Stimulated activated CD4-positive, alpha-beta T cell treated with anti-CD3 and anti-CD28 coated beads, TNF-alpha, amount 100 ng/mL, for 4 hours (primary cell): ENCODE results near the gene CEP135.
"Not testable (repeated sequence)": the region's sequence is repeated elsewhere in the genome, so short reads cannot be mapped to it uniquely, and the experiment has no call there.

ENCODE experiments used
- DNase-seq, 3 experiments: peaks; one replicate each; pipeline ENCODE4 v3.0.0-alpha.2; 2020; ENCODE audit warnings: low read depth in 3 of 3

The CEP135 gene

DNA sequence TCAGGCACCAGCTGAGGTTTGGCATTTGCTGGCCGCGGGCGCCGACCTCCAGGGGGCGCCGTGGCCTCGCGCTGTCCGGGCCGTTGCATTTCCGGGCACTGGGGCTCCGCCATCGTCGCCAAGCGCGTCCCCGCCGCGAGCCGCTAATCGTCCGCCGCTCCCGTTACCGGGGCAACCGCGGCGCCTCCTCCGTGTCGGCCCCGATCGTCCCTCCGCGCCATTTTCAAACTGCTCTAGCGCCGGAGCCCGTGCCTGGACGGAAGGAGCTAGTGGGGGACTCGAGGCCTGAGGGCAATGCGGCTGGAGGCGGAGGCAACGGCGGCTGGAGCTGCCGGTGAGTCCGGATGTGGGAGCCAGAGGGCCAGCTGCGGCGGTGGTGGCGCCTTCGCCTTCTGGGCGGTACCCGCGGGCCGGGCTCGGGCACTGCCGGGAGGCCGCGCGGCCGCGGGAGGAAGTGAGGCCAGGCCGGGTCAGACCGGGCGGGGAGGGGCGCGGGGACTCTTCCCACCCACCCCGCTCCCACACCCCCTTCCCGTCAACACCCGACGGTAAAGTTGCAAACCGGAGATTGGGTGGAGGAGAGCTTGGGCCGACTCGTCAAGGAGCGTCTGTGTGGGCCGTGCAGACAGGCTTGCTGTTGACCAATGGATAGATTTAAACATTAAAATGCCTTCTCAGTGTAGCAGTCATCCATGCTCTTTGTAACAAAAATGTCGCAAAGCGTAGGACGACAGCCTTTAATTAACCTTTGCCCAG lies at the start of gene CEP135:
TSS of gene CEP135 (plus strand) at position 220 of the 756 bp plus-strand sequence. CDS start 3,186 bp downstream, outside the sequence.
- peak; percentile 78 to 85 (median 81) for DNase-seq

DNA sequence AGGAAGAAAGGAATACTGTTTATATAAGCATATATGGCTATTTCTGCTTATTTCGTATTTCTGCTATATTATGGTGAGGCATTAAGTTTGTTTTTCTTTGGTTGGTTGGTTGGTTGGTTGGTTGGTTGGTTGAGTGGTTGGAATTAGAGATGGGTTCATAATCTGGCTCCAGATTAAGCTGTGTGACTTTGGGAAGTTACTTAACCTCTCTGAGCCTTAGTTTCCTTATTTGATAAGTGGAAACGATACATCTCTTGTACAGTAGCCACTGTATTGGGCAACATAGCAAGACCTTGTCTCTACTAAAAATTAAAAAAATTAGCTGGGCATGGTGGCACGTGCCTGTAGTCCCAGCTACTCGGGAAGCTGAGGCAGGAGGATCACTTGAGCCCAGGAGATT lies 46.1 kb upstream of the CEP135 start:
- no peak for DNase-seq

- DNase-seq = no peak
Measured at GRCh38 chr4:55903577-55903976, 45.2 kb upstream of the CEP135 start.

- no peak for DNase-seq
Measured at GRCh38 chr4:55904576-55904975, 44.2 kb upstream of the CEP135 start.

- no peak for DNase-seq
Measured at GRCh38 chr4:55906323-55906722, 42.4 kb upstream of the CEP135 start.

GRCh38 chr4:55906989-55907388 lies 41.8 kb upstream of the CEP135 start:
- DNase-seq = no peak

GRCh38 chr4:55907469-55907868 lies 41.3 kb upstream of the CEP135 start:
- no peak for DNase-seq

DNA sequence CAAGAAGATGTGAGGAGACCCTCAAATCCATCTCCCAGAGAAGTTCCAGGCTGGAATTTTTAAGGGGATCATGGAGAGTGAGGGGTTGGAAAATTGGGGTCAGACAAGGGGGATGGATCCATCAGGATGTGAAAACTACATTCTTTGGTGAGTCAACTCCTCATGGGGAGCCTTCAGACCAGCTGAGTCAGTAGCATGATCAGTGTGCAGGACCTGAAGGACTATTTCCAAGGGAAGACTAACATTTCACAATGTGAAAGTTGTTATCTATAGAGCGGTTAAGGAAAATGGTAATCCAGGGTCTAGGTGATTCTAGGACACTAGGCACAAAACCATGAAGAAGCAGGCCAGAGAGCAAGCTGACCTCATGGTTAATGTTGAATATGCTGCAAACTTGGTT lies 38.6 kb upstream of the CEP135 start:
- DNase-seq = no peak

DNA sequence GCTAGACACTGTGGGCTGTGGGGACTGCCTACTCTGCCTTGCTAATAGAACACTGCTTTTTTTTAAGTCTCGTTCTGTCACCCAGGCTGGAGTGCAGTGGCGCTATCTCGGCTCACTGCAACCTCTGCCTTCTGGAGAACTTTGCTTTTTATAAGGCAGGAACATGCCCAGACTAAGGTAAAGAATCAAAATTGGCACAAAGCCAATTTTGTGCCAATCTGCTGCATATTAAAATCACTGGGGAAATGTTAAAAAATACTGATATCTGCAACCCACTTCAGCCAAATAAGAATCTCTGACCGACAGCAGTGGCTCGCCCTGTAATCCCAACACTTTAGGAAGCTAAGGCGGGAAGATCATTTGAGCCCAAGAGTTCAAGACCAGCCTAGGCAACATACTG lies 36.5 kb upstream of the CEP135 start:
- no peak for DNase-seq

DNA sequence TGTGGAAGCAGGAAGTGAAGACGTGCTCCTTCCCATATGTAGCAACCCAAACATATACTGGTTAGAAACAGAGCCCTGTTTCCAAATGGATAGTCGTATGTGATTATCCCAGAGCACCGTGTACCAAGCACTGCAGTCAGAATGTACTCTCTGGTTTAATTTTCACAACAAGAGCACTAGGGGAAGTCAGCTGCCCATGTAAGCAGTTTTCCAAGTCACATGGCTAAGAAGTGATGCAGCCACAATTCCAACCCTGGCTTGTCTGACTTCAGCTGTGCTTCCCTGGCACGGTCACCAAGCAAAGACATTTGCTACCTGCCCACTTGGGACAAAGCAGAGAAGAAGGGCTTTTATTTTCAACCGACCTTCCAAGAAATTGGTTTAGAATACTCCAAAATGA lies 28.2 kb upstream of the CEP135 start:
- DNase-seq = no peak

- DNase-seq = no peak
Measured at GRCh38 chr4:55921093-55921492, 27.7 kb upstream of the CEP135 start.

GRCh38 chr4:55925241-55925640 lies 23.5 kb upstream of the CEP135 start:
- DNase-seq = no peak

DNA sequence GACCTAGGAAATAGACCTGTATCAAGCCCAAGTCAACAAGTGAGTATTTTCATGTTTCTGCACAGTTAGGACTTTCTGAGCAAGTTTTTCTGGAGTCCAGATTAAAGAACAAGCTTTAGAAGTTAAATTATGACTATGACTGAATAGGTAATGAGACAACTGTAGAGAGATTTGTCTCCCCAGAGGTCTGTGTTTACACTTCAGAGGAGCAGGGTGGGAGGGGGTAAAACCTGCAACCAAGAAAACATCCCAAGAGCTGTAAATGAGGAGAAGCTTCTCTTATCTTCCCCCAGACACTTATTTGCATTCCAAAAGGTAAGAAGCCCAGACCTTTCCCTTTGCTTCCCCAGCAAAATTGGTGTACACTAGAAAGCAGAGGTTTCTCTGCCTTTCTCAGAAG lies 22.1 kb upstream of the CEP135 start:
- no peak for DNase-seq

- no peak for DNase-seq
Measured at GRCh38 chr4:55927803-55928437, 20.8 kb upstream of the CEP135 start.

DNA sequence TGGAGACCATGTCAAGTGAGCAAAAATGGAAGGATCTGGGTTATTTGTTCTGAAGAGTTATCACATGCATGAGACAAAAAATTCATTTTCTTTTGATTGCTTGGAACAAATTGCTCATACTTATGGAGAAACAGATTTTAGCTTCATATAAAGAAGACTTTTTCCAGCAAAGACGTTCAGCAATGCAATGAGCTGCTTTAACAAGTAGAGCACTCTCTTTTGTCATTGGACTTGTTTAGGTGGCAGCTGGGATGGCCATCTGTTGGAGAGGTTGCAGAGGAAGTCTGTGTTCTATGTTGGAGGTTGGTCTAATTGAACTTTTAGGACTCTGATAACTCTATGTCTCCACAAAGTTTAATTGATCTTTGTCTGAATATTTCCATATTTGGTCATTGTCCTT lies 19.9 kb upstream of the CEP135 start:
- DNase-seq = no peak

- DNase-seq = no peak
Measured at GRCh38 chr4:55931043-55931442, 17.7 kb upstream of the CEP135 start.

- no peak for DNase-seq
Measured at GRCh38 chr4:55931833-55932232, 16.9 kb upstream of the CEP135 start.

DNA sequence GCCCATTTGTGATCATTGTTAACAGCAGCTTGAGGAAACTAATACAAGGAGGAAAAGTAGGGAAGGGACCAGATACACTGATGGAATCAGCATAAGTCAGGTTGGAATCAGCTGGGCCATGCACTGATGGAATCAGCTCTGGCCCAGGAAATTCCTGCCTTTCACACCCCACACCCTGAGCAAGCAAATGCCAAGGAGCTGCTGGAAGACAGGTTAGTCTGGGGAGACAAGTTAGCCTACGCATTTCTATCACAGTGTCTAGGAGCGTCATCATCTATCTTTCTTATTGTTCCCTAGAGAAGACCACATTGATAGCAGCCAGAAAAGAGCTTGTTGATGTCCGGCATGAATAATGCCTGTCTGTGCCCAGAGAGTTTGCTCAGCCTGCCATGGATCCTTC lies 16.2 kb upstream of the CEP135 start:
- DNase-seq = no peak

DNA sequence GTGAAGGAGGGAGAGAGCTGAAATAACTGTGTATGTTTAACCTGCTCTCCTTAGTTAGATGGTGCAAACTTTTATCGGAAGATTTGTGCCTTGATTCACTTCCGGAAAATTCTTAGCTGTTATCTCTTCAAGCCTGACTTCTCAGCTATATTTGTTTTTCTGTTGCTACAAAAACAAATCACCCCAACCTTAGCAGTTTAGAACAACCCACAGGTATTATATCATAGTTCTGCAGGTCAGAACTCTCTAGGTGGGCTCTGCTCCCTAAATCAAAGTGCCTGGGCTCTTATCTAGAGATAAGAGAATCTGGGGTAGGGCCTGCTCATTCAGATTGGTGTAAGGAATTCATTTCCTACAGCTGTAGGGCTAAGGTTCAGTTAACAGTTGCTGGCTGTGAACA lies 15.1 kb upstream of the CEP135 start:
- no peak for DNase-seq

- not testable (repeated sequence) for DNase-seq
Measured at GRCh38 chr4:55935907-55936306, 12.8 kb upstream of the CEP135 start.

GRCh38 chr4:55938481-55938880 lies 10.3 kb upstream of the CEP135 start:
- no peak for DNase-seq

DNA sequence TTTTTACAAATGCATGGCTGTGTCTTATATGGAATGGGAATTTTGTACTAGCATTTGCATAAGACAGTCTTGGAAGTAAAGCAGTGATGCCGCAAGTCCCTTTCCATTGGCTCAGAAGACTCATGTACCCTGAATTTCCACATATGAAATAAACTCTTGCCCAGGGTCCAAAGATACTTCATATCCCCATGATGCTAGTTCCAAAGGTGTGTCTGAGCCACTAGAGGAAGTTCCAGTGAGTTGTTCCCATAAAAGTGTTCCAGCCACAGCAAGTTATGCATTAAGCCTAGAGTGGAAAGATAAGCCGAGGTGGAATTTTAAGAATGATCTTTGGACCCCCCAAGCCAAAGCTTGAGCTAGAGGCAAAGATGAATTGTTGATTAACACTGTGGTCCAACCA lies 9.3 kb upstream of the CEP135 start:
- no peak for DNase-seq

DNA sequence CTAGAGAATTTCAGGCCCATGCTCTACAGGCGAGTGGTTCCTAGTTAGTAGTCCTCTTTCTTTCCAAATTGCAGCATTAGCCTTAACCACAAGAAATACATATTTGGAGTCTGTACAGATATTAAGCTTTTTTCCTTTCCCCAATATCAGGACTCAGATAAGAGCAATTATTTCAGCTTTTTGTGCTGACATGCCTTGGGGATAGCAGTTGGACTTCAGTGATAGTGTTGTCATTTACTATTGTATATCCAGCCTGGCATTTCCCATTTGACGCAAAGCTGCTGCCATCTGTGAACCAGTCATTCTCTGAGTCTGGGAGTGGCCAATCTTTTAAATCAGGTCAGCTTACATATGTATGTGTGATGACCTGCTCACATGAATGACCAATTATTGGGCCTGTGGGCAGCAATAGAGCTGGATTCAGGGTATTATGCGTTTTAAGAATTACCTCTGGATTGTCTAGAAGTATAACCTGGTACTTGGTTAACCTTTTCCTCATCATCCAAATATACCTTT lies 6.8 kb upstream of the CEP135 start:
- DNase-seq = no peak
